HuH-7.5 (cell line): ENCODE results near the gene TOR2A.

Experiments
- DNase-seq: peaks from one replicate; pipeline ENCODE4 v3.0.0; 2011; ENCODE audit warnings: low spot score

The TOR2A gene

GRCh38 chr9:127720031-127720864 lies 14.8 kb downstream of the TOR2A start:
- no peak for DNase-seq

DNA sequence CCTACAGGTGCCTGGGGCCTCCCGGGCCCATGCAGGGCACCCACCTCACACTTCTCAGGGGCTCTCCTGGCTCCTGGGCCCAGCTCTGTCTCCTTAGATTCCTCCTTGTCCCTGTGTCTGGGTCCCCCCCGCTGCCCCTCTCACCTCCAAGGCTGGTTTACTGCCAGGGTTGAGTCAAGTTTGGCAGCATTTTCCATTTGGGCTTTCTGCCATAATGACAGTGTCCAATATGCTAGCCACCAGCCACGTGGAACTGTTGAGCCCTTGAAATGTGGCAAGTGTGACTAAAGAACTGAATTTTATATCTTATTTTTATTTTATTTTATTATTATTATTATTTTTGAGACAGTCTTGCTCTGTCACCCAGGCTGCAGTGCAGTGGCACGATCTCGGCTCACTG lies 17.3 kb downstream of the TOR2A start:
- no peak for DNase-seq

DNA sequence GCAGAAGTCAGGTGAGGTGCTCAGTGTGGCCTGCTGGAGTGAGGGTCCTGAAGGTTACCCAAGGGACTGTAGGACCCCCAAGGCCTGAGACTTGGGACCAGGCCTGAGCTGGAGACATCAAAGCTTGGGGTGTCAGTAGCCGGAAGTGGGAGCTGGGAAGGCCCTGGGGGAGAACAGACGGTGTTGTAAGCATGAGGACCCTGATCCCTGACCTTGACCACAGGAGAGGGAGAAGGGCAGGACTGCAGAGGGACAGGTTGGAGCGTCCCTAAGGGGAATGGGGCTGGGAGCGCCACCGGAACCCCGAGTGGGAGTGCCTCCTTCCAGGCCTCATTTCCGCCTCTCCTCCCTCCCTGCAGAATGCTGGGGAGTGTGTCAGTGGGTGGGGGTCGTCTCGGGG lies 18.7 kb downstream of the TOR2A start:
- no peak for DNase-seq

DNA sequence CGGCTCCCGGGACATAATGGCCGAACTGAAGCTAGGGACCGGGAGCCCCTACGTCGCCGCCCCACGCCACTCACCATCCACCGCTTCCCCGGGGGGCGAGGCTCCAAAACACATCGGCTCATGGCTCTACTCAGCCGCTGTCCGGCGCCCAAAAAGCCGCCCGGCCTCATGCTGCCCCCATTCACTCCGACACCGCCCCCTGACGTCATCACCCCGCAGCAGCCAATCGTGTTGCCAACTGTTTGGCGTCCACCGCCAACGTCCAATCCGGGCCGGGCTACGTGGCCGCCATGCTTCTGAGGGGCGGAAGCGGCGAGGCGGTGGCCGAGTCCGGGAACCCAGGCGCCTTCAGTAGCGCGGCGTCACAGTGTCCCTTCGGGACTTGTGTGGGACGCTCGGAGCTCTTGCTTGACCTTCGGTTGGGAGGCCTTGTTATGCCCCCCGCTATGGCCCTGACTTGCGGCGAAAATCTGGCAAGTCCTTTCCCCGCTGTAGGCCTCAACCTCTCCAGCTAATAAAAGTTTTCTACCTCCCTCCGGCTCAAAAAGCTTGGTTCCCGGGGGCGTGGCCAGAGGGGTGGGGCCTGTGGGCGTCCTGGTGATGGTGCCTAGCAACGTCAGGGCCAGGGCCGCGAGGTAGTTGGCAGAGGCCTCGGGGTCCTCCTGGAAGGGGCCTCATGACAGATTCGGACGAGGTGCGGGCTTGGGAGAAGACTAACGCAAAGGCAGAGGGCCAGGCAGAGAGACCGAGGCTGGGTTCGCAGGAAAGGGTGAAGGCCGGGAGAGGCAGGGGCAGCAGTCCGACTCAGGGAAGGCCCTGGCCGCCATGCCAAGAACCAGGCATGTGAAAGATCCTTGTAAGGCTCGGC lies 19.4 kb downstream of the TOR2A start, which contains the start of the genes PTRH1 and TTC16:
Gene PTRH1, minus strand, starts transcription at position 194 of the 868 bp plus-strand sequence. Its CDS starts 24 bp downstream, at position 170.
Gene TTC16, plus strand, starts transcription at position 610 of the 868 bp plus-strand sequence. Its CDS starts 67 bp downstream, at position 677.
- peak; percentile 99 for DNase-seq

- peak; percentile 55 for DNase-seq
Measured at GRCh38 chr9:127714951-127715469, 20.1 kb downstream of the TOR2A start.

DNA sequence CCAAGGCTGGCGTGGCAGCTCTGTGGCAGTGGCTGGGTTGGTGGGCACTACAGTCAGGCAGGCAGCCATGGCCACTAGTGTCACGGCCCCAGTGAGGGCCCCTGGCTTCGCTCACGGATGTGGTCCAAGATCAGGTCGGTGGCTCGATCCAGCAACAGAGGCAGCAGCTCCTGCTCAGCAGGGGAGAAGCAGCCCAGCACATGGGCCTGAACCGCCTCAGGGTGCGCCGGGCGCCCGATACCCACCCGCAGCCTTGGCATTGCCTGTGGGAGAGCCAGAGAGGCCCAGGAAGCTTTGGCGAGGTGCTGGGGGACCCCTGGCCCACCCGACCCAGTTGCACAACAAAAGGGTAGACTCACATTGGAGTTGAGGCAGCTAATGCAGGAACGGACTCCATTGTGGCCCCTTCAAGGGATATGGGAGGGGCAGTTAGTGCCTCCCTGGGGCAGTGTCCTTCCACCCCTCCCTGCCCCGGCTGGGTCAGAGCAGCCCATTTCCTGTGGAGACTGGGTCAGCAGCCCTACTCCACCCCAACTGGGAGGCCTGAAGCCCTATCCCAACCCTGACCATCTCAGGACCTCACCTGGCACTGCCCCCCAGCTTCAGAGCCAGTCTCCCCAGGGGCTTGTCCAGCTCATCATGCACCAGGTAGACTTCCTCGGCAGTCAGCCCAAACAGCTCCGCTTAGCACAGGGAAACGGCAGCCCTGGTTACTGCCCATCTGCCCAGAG lies 20.9 kb downstream of the TOR2A start:
- no peak for DNase-seq

DNA sequence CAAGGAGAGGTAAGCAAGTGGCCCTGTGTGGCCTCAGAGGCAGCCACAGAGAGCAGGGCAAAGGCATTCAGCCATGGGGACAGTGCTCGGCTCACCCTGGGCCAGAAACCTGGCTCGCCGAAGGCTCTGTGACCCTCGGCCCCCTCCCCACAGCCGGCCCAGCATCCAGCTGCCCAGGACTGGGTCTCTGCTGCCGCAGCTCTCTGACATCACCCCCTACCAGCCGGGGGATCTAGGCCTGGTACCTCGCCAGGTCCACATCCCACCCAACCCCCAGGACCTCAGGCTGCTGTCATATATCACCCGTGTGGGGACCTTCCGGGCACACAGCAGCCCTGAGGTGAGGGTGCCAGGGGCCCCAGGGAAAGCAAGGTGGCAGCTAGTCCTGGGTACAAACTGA lies 22.2 kb downstream of the TOR2A start:
- no peak for DNase-seq

GRCh38 chr9:127712371-127712770 lies 22.7 kb downstream of the TOR2A start:
- no peak for DNase-seq

DNA sequence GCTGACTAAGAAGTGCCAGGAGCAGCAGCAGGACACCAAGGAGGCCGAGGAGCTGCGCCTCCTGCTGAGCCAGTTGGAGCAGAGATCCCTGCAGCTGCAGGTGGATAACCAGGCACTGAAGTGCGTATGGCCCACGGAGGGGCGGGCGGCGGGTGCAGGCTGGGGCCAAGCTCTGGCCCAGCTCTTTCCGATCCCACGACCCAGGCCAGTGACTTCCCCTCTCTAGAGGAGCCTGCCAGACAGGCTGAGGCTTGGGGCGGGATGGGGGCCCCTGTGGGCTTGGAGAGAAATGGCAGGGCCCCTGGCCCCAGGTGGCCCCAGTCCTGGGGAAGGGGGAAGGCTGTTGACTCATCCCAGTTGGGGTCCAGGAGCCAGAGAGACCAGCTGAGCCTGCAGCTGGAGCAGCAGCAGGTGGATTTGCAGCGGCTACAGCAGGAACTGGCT lies 23.2 kb downstream of the TOR2A start:
- DNase-seq = no peak

DNA sequence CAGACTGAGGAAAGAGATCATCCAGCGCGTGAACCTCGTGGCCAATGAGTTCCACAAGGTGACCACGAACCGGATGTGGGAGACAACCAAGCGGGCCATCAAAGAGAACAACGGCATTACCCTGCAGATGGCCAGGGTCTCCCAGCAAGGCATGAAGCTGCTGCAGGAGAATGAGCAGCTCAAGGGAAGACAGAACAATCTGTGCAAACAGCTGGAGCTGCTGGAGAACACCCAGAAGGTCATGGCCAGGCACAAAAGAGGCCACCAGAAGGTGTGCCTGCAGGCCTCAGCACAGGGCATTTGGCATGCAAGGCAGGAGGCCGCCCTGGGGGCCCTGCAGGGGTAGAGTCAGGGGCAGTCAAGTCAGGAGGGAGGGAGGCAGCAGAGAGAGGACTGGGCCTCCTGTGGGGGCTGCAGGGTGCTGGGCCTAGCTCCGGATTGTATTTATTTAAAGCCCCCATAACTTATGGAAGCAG lies 23.8 kb downstream of the TOR2A start:
- DNase-seq = no peak

DNA sequence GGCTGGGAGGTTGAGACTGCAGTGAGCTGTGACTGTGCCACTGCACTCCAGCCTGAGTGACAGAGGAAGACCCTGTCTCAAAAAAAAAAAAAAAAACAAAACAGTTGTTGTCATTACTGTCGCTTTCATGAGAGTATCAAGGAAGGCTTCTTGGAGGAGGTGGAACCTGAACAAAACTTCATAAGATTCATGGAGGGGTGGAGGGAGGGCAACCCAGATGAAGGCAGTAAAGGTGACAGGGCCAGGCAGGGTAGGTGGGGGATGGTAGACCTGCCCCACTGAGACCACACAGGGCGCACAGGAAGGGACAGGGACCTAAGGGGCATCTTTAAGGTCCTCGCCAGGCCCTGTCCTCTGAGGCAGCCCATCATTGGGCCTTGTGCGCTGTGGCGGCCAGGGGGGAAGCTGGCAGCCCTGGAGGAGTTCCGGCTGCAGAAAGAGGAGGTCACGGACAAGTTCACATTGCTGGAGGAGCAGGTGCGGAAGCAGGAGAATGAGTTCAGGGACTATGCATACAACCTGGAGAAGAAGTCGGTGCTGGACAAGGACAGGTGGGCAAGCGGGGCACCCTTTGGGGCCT lies 24.8 kb downstream of the TOR2A start:
- DNase-seq = no peak

DNA sequence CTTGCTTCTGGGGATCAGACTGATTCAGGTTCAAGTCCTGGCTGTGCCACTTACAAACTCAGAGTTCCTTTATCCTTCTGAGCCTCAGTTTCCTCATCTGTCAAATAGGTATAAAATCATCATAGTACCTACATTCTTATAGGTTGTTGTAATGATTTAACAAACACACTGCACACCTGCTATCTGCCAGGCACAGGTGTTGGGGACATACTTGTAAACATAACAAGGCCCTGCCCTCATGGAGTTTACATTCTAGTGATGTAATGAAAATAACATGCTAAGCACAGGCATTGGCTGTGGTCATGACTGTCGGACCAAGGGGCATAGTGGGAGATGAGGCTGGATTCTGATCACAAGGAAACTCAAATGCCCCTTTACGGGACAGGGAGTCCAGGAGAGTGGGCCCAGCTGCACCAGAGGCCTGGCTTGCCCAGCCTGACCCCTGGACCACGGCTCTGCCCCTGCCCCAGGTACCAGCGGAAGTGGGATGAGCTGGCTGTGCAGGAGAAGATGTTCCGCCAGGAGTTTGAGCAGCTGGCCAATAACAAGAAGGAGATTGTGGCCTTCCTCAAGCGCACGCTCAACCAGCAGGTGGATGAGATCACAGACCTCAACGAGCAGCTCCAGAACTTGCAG lies 26.0 kb downstream of the TOR2A start:
- no peak for DNase-seq

- peak; percentile 53 for DNase-seq
Measured at GRCh38 chr9:127707766-127708165, 27.3 kb downstream of the TOR2A start.

DNA sequence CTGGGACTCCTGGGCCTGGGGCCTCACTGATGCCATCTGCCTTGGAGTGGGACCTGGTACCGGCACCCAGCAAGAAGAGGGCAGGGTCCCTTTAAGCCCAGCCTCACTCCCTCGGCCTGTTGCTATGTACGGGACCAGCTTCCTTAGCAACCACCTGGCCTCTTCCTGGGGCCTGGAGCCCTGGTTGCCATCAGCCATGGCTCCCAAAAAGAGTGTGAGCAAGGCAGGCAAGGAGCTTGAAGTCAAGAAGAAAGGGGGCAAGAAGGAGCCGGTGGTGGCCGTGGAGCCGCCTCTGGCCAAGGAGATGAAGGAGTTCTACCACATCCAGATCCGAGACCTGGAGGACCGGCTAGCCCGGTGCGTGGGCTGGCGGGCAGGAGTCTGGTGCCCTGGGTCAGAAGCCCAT lies 28.3 kb downstream of the TOR2A start, which contains the start of gene CFAP157:
Gene CFAP157, plus strand, starts transcription at position 153 of the 406 bp plus-strand sequence. Its CDS starts 44 bp downstream, at position 197.
- DNase-seq = no peak

DNA sequence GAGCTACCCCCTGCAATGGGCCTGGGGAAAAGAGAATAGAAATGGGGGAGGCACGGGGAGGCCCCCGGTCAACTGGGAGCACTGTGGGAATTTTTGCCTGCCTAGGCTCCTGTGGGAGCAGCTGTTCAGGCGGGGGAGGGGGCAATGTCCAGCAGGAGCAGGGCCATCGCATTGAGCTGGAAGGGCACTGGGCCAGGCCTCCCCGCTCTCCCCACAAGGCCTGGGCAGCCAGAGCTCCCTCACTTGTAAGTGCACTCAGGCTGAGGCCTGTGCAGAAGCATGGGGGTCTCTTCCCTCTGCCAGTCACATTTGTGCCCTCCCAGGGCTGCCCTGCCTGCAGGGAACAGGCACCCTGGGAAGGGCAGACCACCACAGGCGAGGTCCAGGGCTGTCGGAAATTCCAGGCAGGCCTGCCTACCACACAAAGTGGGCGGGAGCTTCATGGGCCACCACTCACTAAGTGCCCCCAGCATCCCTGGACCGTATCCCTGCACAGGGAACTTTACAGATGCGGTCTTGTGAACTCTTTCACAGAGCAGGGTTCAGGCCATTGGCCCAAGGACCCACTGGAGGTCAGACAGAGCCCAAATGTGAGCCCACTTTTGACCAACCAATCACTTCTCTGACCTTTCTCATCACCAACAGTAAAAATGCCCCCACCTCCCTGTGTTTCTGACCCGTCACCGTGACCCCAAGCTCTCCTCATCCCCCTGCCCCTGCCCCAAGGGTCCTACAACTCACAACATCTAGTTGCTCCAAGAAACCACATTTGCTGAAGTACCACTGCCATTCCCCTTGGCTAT lies 29.3 kb downstream of the TOR2A start:
- no peak for DNase-seq

DNA sequence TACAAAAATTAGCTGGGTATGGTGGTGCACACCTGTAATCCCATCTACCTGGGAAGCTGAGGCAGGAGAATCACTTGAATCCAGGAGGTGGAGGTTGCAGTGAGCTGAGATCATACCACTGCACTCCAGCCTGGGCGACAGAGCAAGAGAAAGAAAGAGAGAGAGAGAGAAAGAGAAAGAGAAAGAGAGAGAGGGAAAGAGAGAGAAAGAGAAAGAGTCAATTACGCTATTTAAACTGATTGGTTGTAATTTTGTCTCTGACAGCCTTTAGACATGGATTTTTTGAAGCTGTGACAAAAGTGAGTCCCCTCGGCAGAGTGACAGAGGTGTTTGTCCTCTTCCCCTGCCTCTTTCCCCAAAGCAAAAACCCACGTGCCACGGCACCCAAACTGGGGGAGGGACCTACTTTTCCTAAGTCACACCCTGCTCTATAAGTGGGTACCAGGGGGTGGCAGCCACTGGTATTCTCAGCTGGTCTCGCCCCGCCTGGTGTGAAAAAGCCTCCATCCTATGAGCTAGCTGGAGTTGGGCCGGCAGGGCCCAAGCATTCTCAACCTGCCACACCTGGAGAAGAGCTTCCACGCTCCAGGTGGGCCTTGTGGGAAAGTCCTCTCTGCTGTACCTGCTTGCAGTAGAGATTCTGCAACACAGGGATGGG lies 31.7 kb downstream of the TOR2A start:
- DNase-seq = no peak

- no peak for DNase-seq
Measured at GRCh38 chr9:127700594-127701255, 34.4 kb downstream of the TOR2A start.

DNA sequence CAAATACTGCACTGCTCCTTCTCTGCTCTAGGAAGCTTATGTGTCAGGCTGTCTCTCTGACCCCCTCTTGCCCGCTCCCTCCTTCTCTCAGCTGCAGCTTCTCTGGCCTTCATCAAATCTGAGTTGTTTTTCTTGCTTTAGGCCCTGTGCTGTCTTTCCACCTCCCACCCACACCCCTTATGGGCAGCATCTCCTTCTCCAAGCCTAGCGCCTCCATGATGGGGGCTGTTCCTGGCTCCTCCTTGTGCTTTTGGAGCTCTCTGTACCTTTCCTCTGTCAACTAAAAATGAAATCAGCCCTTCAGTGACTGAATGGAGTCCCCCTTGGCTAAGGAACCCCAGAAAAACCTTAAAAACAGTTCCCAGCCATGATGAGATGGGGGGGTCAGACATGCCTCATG lies 35.0 kb downstream of the TOR2A start:
- DNase-seq = no peak
